T-helper 17 cell (primary cell): ENCODE results near the gene MARS1. TPM values are rescaled to one million over a fixed set of nuclear protein-coding genes. Genes with fewer than 3 reads are reported as not detected.
A peak's percentile ranks its signal among the peaks of the same experiment; 100 is the strongest.
"Not testable (repeated sequence)": the region's sequence is repeated elsewhere in the genome, so short reads cannot be mapped to it uniquely, and the experiment has no call there.

Source experiments
- ATAC-seq: fragments of 150-1000 bp; cut with Tn5 transposase; 2 replicates; pipeline ENCODE4 v1.10.0; 2021; ENCODE audit warnings: mild to moderate bottlenecking, moderate library complexity
- DNase-seq, 3 donors: peaks; one replicate each; pipeline versions ENCODE4 v3.0.0 to v3.0.0-alpha.2; 2020 to 2021
- H3K9me3 ChIP-seq: one replicate; pipeline ENCODE4 v1.7.0; 2013; ENCODE audit warnings: low read length, mild to moderate bottlenecking; ENCODE audit not compliant: control insufficient read depth, poor library complexity, severe bottlenecking
- H3K27ac Mint-ChIP-seq: one replicate; pipeline ENCODE4 v1.8.0; 2022; ENCODE audit warnings: mild to moderate bottlenecking, moderate library complexity, mixed read lengths
- H3K27me3 Mint-ChIP-seq: one replicate; pipeline ENCODE4 v1.8.0; 2022; ENCODE audit warnings: mixed read lengths
- H3K36me3 Mint-ChIP-seq: one replicate; pipeline ENCODE4 v1.8.0; 2022; ENCODE audit warnings: low read depth, mixed read lengths
- H3K4me1 Mint-ChIP-seq: one replicate; pipeline ENCODE4 v1.8.0; 2022; ENCODE audit warnings: mild to moderate bottlenecking, mixed read lengths
- H3K4me3 Mint-ChIP-seq: one replicate; pipeline ENCODE4 v1.8.0; 2022; ENCODE audit warnings: mild to moderate bottlenecking, moderate library complexity, mixed read lengths
- total RNA-seq, 4 donors: library from RNA in 2 of 4; stranded (reverse) in 2 of 4; gene quantifications; one replicate each; pipeline ENCODE4 v1.2.3 and lab custom pipeline; 2022 to 2026

MARS1 gene
- total RNA-seq, 2 donors from 2014 or later = 175 to 180 TPM

GRCh38 chr12:57552835-57553313, 65.0 kb downstream of the MARS1 start:
- no peak for DNase-seq
- ATAC-seq = no peak

DNA sequence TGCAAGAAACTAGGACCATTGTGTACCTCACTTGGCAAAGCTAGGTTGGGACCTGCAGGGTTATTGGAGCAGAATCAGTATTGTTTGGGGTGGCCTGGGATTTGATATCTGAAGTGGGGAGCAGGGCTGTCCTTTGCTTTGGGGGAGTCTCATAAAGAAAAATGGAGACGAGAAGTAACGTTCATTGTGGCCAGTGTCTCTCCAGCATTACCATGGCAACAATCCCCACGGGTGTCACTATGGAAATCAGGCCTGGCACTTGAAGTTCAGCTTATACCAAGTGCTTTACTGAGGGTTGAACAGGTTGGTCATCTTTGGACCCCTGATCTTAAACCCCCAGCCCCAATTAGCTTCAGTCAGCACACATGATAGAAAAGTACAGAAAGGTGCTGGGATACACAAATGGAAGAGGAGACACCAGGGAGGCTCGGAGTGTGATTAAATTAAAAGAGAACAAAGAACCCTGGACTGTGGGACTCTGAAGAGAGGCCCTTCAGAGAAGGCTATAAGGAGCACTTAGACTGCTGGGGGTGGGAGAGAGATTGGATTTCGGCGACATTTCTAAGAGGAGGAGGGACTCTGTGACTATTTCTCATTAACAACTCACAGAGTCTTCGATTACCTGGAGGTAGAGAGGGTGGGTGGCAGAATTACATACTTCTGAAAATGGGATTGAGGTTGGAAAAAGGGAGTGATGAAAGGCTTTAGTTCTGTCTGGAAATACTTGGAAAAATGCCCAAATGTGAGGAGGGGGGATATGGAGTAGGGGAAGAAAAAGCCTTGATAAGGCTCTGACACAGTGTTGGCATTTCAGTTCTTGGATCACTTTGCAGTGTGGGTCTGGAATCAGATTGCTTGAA, 65.7 kb downstream of the MARS1 start:
- Mint-ChIP-seq H3K4me1 (peaks cover 18% of the 10 kb centered on the region), H3K4me3 (no peak overlapping the region), H3K27ac (no peak overlapping the region), H3K36me3 (no peaks in the 10 kb centered on the region), H3K27me3 (peaks cover 20% of the 10 kb centered on the region)
- DNase-seq (no peak), ATAC-seq (no peak)
- no peaks in the 10 kb centered on the region for H3K9me3 ChIP-seq

More at GRCh38 chr12:57552835-57553313, 65.0 kb downstream of the MARS1 start:
- H3K27ac Mint-ChIP-seq = no peak overlapping the region
- H3K4me3 Mint-ChIP-seq = no peak overlapping the region
- no peaks in the 10 kb centered on the region for H3K36me3 Mint-ChIP-seq
- H3K4me1 Mint-ChIP-seq = peaks cover 19% of the 10 kb centered on the region
- H3K27me3 Mint-ChIP-seq = peaks cover 20% of the 10 kb centered on the region
- no peaks in the 10 kb centered on the region for H3K9me3 ChIP-seq

GRCh38 chr12:57554453-57554852, 66.6 kb downstream of the MARS1 start:
- H3K36me3 Mint-ChIP-seq = no peaks in the 10 kb centered on the region
- no peak overlapping the region for H3K4me3 Mint-ChIP-seq
- H3K9me3 ChIP-seq = no peaks in the 10 kb centered on the region
- DNase-seq = no peak
- no peak for ATAC-seq
- peaks cover 12% of the 10 kb centered on the region for H3K4me1 Mint-ChIP-seq
- H3K27ac Mint-ChIP-seq = no peak overlapping the region
- peaks cover 20% of the 10 kb centered on the region for H3K27me3 Mint-ChIP-seq

GRCh38 chr12:57554897-57555296, 67.0 kb downstream of the MARS1 start:
- no peaks in the 10 kb centered on the region for H3K9me3 ChIP-seq
- Mint-ChIP-seq H3K27ac (no peak overlapping the region), H3K36me3 (no peaks in the 10 kb centered on the region), H3K4me1 (peaks cover 10% of the 10 kb centered on the region), H3K4me3 (no peak overlapping the region), H3K27me3 (peaks cover 20% of the 10 kb centered on the region)
- no peak for ATAC-seq
- no peak for DNase-seq

DNA sequence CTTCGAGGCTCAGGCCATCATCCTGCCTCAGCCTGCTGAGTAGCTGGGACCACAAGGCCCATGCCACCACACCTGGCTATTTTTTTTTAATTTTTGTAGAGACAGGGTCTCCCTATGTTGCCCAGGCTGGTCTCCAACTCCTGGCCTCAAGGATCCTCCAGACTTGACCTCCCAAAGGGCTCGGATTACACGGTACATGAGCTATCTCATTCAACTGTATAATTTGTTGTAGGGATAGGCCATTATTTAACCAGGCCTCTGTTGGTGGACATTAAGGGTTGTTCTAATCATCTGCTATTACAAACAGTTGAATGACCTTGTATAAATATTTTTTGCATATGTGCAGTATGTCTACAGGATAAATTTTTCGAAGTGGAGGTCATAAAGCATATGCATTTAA, 71.0 kb downstream of the MARS1 start:
- H3K36me3 Mint-ChIP-seq = no peaks in the 10 kb centered on the region
- peaks cover 29% of the 10 kb centered on the region for H3K27me3 Mint-ChIP-seq
- no peak overlapping the region for H3K4me3 Mint-ChIP-seq
- DNase-seq = no peak
- ATAC-seq = no peak
- H3K27ac Mint-ChIP-seq = no peak overlapping the region
- H3K9me3 ChIP-seq = no peaks in the 10 kb centered on the region
- peaks cover 7% of the 10 kb centered on the region for H3K4me1 Mint-ChIP-seq

- ATAC-seq (no peak), DNase-seq (no peak)
- H3K9me3 ChIP-seq = no peaks in the 10 kb centered on the region
- H3K36me3 Mint-ChIP-seq = peaks cover 2% of the 10 kb centered on the region
- peaks cover 10% of the 10 kb centered on the region for H3K4me1 Mint-ChIP-seq
- H3K27me3 Mint-ChIP-seq = peaks cover 33% of the 10 kb centered on the region
- no peak overlapping the region for H3K4me3 Mint-ChIP-seq
- no peak overlapping the region for H3K27ac Mint-ChIP-seq
These were observed 72.6 kb downstream of the MARS1 start for GRCh38 chr12:57560516-57560915.

GRCh38 chr12:57561117-57561516, 73.2 kb downstream of the MARS1 start:
- H3K36me3 Mint-ChIP-seq, H3K9me3 ChIP-seq, ATAC-seq, DNase-seq, H3K4me3 Mint-ChIP-seq, H3K27ac Mint-ChIP-seq, H3K4me1 Mint-ChIP-seq: not testable (repeated sequence)
- peaks cover 33% of the 10 kb centered on the region for H3K27me3 Mint-ChIP-seq

DNA sequence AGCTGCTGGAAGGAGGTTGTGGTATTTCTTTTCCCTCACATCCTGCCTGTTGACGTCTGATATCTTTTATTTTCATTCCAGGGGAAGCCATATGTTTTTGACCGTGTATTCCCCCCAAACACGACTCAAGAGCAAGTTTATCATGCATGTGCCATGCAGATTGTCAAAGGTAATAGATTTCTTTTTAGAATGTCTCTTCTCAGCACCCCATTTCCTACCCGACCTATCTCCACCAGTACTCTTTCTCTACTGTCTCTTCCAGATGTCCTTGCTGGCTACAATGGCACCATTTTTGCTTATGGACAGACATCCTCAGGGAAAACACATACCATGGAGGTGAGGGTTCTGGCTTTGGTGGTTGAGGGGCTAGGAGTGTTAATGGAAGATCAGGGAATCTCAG, 75.5 kb downstream of the MARS1 start:
- ATAC-seq (no peak), DNase-seq (no peak)
- H3K36me3 Mint-ChIP-seq = peaks cover 2% of the 10 kb centered on the region
- peaks cover 28% of the 10 kb centered on the region for H3K27me3 Mint-ChIP-seq
- no peak overlapping the region for H3K4me3 Mint-ChIP-seq
- H3K27ac Mint-ChIP-seq = no peak overlapping the region
- no peaks in the 10 kb centered on the region for H3K9me3 ChIP-seq
- H3K4me1 Mint-ChIP-seq = peaks cover 10% of the 10 kb centered on the region

DNA sequence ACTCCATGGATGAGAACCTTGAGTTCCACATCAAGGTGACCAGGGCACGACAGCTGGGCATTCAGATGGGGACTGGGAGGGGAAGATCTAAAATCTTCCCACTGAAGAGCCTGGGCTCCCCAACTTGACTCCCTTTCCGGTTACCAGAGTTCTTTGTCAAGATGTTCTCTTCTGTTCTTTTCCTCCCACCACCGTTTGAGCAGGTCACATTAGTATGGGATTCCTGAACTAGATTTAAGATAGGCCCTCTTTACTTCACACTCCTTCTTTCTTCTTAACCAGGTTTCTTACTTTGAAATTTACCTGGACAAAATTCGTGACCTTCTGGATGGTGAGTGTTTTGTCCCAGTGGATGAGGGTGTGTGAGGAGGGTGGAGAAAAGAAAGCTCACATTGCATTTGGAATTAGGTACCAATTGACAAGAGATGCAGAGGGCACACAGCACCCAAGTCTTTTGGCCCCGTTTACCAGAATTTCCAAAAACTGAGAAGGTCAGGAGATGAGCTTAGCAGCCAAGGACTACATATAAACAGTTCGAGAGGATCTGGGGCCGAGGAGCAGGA, 76.4 kb downstream of the MARS1 start:
- H3K36me3 Mint-ChIP-seq = peaks cover 3% of the 10 kb centered on the region
- H3K27me3 Mint-ChIP-seq = peaks cover 33% of the 10 kb centered on the region
- H3K27ac Mint-ChIP-seq = peak overlapping the region; percentile 29
- DNase-seq = no peak
- H3K9me3 ChIP-seq = no peaks in the 10 kb centered on the region
- no peak overlapping the region for H3K4me3 Mint-ChIP-seq
- no peak for ATAC-seq
- peaks cover 10% of the 10 kb centered on the region for H3K4me1 Mint-ChIP-seq

Other genes with a start within 250 kb of the MARS1 start
- 1 to 10 TPM; 1.6 to 1.9 TPM for gene STAC3, start 236.9 kb upstream of the MARS1 start, total RNA-seq
- 100 to 1,000 TPM; 101 to 115 TPM for gene R3HDM2, start 57.0 kb upstream of the MARS1 start, total RNA-seq
- not detected for gene INHBC, start 53.3 kb upstream of the MARS1 start, total RNA-seq
- gene INHBE, start 32.8 kb upstream of the MARS1 start, total RNA-seq = not detected
- under 1 TPM; 0.10 to 0.22 TPM for gene GLI1, start 28.3 kb upstream of the MARS1 start, total RNA-seq
- 100 to 1,000 TPM; 225 to 295 TPM for gene ARHGAP9, start 8.2 kb upstream of the MARS1 start, total RNA-seq
- 100 to 1,000 TPM; 115 to 145 TPM for gene DDIT3, start 32.4 kb downstream of the MARS1 start, total RNA-seq
- gene MBD6, start 34.8 kb downstream of the MARS1 start, total RNA-seq = 10 to 100 TPM; 82.4 to 93.5 TPM
- gene DCTN2, start 59.1 kb downstream of the MARS1 start, total RNA-seq = 10 to 100 TPM; 63.9 to 78.8 TPM
- gene KIF5A, start 62.0 kb downstream of the MARS1 start, total RNA-seq = under 1 TPM; 0.35 to 0.63 TPM
- 10 to 100 TPM; 28.9 to 32.2 TPM for gene PIP4K2C, start 103.1 kb downstream of the MARS1 start, total RNA-seq
- gene DTX3, start 116.8 kb downstream of the MARS1 start, total RNA-seq = 10 to 100 TPM; 24.4 to 32.8 TPM
- gene ARHGEF25, start 123.4 kb downstream of the MARS1 start, total RNA-seq = 1 to 10 TPM in 1 of 2 donors, under 1 TPM in 1; 0.37 to 1.2 TPM
- gene B4GALNT1, start 145.1 kb downstream of the MARS1 start, total RNA-seq = not detected
- 100 to 1,000 TPM; 138 to 142 TPM for gene OS9, start 206.1 kb downstream of the MARS1 start, total RNA-seq